SJCRH30 (cell line): ENCODE measurements around the gene AMIGO1. TPM values are rescaled to one million over a fixed set of nuclear protein-coding genes. Genes with fewer than 3 reads are reported as not detected.

Experiments used
- total RNA-seq: library from RNA; depleted of rRNA; stranded (reverse); fragments of >200 nt; shearing (Covaris generic); gene quantifications from 2 replicates; pipeline ENCODE4 v1.2.3, GENCODE V29; 2014; rRNA removed

The AMIGO1 gene
- total RNA-seq, 1 experiment from 2014 or later = 0.59 TPM

Other genes starting within 250 kb of the AMIGO1 start
- gene PSRC1, start 226.6 kb downstream of the AMIGO1 start, total RNA-seq = 67.5 and 73.2 TPM in 2 replicates
- 5.8 and 5.9 TPM in 2 replicates for gene MYBPHL, start 202.7 kb downstream of the AMIGO1 start, total RNA-seq
- 36.9 and 41.1 TPM in 2 replicates for gene SORT1, start 111.8 kb downstream of the AMIGO1 start, total RNA-seq
- gene PSMA5, start 83.3 kb downstream of the AMIGO1 start, total RNA-seq = 81.9 and 82.3 TPM in 2 replicates
- gene SYPL2, start 43.2 kb downstream of the AMIGO1 start, total RNA-seq = 0.65 and 0.86 TPM in 2 replicates
- 7.0 and 9.1 TPM in 2 replicates for gene ATXN7L2, start 25.8 kb downstream of the AMIGO1 start, total RNA-seq
- gene CYB561D1, start 15.6 kb downstream of the AMIGO1 start, total RNA-seq = 8.4 and 9.7 TPM in 2 replicates
- gene GPR61, start 30.1 kb upstream of the AMIGO1 start, total RNA-seq = 0.20 and 0.57 TPM in 2 replicates
- 12.2 and 13.4 TPM in 2 replicates for gene GNAI3, start 38.9 kb upstream of the AMIGO1 start, total RNA-seq
- 0.08 and 0.24 TPM in 2 replicates for gene GNAT2, start 109.9 kb upstream of the AMIGO1 start, total RNA-seq
- 37.0 and 42.6 TPM in 2 replicates for gene AMPD2, start 110.1 kb upstream of the AMIGO1 start, total RNA-seq
- 2.5 and 3.0 TPM in 2 replicates for gene GSTM4, start 146.4 kb upstream of the AMIGO1 start, total RNA-seq
- gene GSTM2, start 158.3 kb upstream of the AMIGO1 start, total RNA-seq = 3.4 and 5.9 TPM in 2 replicates
- gene GSTM1, start 178.1 kb upstream of the AMIGO1 start, total RNA-seq = not detected in 2 replicates
- 0.02 TPM in 1 of 2 replicates, not detected in the other for gene GSTM5, start 202.5 kb upstream of the AMIGO1 start, total RNA-seq
- 31.4 and 32.1 TPM in 2 replicates for gene GSTM3, start 231.3 kb upstream of the AMIGO1 start, total RNA-seq